Measurements from ENCODE around the gene ZSCAN9. TPM values are rescaled to one million over a fixed set of nuclear protein-coding genes. Genes with fewer than 3 reads are reported as not detected.
A peak's percentile ranks its signal among the peaks of the same experiment; 100 is the strongest.

Gene ZSCAN9
- total RNA-seq, 1 donor from 2014 or later: 12.5 TPM

DNA sequence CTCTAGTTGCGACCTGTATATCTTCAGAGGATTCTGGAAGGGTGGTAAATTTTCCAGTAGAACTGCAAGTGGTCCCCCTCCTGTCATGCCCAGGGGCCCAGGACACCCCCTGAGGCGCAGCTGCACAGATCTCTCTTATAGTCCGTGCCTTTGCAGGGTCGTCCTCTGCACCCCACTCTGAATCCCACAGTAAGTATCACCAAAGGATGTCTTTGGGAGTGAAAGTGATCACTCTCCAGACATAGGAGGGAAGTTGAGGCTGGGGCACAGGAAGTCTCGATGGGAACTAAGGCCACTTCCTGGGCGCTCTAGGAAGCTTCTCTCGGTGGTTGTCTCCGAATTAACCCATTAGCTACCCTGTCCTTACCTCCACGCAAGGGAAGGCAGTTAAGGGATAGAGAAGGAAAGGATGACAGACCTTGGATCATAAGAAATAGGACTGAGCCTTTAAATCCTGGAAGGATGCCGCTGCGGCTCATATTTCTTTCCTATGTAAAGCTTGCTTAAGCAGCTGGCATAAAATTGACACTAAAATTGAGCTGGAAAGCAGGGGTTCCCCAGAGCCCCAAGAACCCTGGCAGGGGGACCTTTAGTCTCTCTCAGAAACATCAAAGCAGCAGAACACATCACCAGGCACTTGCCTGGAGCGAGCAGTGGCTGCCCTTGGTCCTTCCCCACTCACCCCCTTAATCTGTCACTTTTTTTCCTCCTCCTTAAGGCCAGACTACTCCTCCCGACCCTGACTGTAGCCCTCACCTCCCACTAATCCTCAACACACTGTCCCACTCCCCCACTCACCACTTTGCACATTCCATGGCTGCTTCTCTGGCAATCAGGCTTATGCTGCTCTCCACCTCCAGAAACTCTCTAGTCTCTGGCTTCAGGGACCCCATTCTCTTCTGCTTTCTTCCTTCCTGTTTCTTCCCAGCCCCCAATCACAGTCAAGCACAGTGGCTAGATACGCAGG is 27.2 kb downstream of the ZSCAN9 start, which contains the start of gene ZKSCAN4:
ZKSCAN4 (minus strand) TSS at position 261 of the 967 bp plus-strand sequence. CDS start 289 bp downstream, outside the sequence.
- TF ChIP-seq CTCF (conservative IDR thresholded peaks at IDR 0.05; ENCODE audit: low read depth, low read length): no peak
- H3K4me3 ChIP-seq (ENCODE audit: low read depth, low read length): peak within 1 kb of the TSS; percentile 89
- DNase-seq (ENCODE audit: low read depth): peak; percentile 66

GRCh38 chr6:28254121-28254519 is 29.0 kb downstream of the ZSCAN9 start:
- no peak for TF ChIP-seq CTCF (conservative IDR thresholded peaks at IDR 0.05; ENCODE audit: low read depth, low read length)
- DNase-seq (ENCODE audit: low read depth): no peak
- no peak overlapping the region for H3K4me3 ChIP-seq (ENCODE audit: low read depth, low read length)

- no peak for TF ChIP-seq CTCF (conservative IDR thresholded peaks at IDR 0.05; ENCODE audit: low read depth, low read length)
- DNase-seq (ENCODE audit: low read depth): no peak
- no peak overlapping the region for H3K4me3 ChIP-seq (ENCODE audit: low read depth, low read length)
These were observed 32.0 kb downstream of the ZSCAN9 start for GRCh38 chr6:28257042-28257441.

DNA sequence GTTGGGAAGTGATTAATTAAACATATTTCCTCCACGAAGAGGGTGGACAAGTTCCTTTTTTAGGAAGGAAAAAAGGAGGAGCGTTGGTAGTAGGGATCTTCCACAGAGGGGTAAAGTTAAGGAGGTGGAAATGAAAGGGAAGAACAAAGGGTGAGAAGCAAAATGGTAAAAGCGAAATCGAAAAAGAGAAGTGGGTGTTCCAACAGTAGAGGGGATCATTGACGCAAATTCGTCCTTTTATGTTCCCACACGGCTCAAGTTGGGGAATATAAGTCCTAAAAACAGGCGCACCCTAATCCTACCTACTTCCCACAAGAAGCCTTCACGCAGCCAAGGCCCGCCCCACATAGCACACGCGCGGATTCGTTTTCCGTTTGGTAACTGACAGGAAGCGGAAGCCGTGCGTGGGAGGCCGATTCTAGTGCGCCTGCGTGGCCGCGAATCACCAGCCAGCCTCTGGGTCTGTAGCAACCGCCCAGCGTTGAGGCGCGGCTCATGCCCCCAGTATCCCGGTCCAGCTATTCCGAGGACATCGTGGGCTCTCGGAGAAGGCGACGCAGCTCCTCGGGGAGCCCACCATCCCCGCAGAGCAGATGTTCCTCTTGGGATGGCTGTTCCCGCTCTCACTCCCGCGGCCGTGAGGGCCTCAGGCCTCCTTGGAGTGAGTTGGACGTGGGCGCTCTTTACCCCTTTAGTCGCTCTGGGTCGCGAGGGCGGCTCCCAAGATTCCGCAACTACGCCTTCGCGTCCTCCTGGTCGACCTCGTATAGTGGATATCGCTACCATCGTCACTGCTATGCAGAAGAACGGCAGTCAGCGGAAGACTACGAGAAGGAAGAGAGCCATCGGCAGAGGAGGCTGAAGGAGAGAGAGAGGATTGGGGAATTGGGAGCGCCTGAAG is 34.1 kb downstream of the ZSCAN9 start, which contains the start of gene NKAPL:
NKAPL (plus strand) TSS at position 421 of the 901 bp plus-strand sequence; CDS start at position 496, 75 bp downstream.
- no peak for DNase-seq (ENCODE audit: low read depth)
- TF ChIP-seq CTCF (conservative IDR thresholded peaks at IDR 0.05; ENCODE audit: low read depth, low read length): no peak
- peak within 1 kb of the TSS; percentile 47 for H3K4me3 ChIP-seq (ENCODE audit: low read depth, low read length)

- no peak overlapping the region for H3K4me3 ChIP-seq (ENCODE audit: low read depth, low read length)
- TF ChIP-seq CTCF (conservative IDR thresholded peaks at IDR 0.05; ENCODE audit: low read depth, low read length): no peak
- DNase-seq (ENCODE audit: low read depth): no peak
These were observed 38.8 kb downstream of the ZSCAN9 start for GRCh38 chr6:28263922-28264321.

- no peak overlapping the region for H3K4me3 ChIP-seq (ENCODE audit: low read depth, low read length)
- DNase-seq (ENCODE audit: low read depth): no peak
- no peak for TF ChIP-seq CTCF (conservative IDR thresholded peaks at IDR 0.05; ENCODE audit: low read depth, low read length)
These were observed 39.8 kb downstream of the ZSCAN9 start for GRCh38 chr6:28264834-28265401.
